ENCODE measurements around the gene STYXL2.

Gene STYXL2

DNA sequence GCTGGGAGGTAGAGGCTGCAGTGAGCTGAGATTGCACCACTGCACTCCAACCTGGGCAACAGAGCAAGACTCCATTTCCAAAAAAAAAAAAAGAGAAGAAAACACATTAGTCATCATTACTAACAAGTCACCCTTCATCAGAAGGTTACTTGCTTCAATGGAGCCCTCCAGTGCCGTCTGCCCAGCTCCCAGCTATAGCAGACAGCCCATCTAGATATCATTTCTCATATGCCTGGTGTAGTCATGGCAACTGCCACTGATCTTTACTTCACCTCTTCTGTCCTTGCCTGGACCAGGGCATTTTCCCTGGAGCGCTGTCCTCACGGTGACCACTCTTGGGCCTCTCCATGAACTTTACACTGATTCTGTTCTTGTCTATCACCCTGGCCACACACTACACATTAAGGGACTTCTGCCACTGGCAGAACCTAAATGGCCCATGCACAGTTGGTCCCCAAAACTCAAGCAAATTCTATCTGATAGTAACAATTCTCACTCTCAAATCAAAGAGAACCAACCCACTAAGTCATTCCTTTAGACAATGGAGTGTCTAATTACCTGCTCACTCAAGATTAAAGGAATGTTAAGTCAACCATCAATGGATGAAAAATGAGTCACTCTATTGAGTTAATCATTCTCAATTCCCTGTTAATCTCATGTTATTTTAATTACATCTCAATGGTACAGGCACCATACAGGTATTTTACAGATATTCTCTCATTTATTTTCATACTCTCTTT lies 16.6 kb upstream of the STYXL2 start:
- DNase-seq (ENCODE audit: extremely low read depth, low read depth) = no peak
- TF ChIP-seq, protein P1, sequence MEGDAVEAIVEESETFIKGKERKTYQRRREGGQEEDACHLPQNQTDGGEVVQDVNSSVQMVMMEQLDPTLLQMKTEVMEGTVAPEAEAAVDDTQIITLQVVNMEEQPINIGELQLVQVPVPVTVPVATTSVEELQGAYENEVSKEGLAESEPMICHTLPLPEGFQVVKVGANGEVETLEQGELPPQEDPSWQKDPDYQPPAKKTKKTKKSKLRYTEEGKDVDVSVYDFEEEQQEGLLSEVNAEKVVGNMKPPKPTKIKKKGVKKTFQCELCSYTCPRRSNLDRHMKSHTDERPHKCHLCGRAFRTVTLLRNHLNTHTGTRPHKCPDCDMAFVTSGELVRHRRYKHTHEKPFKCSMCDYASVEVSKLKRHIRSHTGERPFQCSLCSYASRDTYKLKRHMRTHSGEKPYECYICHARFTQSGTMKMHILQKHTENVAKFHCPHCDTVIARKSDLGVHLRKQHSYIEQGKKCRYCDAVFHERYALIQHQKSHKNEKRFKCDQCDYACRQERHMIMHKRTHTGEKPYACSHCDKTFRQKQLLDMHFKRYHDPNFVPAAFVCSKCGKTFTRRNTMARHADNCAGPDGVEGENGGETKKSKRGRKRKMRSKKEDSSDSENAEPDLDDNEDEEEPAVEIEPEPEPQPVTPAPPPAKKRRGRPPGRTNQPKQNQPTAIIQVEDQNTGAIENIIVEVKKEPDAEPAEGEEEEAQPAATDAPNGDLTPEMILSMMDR (IDR thresholded peaks at IDR 0.05; ENCODE audit: low read depth, low read length, missing control alignments) = no peak
- no peak overlapping the region for H3K4me3 ChIP-seq (replicated peaks; ENCODE audit: low read depth, low read length)

DNA sequence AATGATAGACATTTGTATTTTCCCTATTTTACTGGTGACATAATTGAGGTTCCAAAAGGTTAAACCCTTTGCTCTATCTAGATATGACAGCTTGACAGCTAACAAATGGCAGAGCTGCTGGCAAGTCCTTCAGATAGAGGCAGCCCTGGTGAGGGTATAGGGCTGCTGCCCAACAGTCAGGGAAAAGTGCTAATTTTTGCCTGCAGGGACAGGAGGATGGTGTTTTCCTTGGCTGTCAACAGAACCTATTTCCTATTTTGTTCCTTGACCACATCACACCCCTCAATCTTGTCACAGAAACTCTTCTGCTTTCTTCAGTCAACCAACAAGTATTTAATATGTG lies 16.0 kb upstream of the STYXL2 start:
- DNase-seq (ENCODE audit: extremely low read depth, low read depth) = no peak
- TF ChIP-seq, protein P1 (IDR thresholded peaks at IDR 0.05; ENCODE audit: low read depth, low read length, missing control alignments) = no peak
- H3K4me3 ChIP-seq (replicated peaks; ENCODE audit: low read depth, low read length) = no peak overlapping the region

DNA sequence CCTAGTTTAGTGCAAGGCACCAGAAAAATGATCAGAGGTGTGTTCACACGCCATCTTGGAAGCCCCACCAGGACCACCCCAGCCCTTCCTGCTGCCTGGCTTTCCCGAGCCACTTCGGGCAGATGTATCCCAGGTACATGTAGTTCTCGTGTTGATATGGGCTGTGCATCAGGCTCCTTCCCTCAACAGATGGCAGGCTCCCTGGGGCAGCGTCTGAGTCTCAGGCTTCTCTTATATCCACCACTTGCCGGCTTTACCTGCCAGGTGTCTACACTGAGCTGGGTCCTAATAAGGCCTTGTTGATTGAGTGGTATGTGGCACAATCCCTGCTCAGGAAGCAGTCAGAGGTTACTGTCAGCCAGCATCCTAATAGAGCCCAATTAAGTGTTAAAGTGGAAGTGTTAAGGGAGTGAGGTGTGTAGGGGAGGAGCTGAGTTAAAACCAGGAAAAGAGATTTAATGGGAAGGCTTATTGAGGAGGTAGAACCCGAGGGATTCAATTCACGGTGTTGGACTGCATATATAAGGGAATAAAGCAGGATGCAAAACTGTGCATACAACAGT lies 12.2 kb upstream of the STYXL2 start:
- TF ChIP-seq, protein P1 (IDR thresholded peaks at IDR 0.05; ENCODE audit: low read depth, low read length, missing control alignments) = no peak
- DNase-seq (ENCODE audit: extremely low read depth, low read depth) = no peak
- H3K4me3 ChIP-seq (replicated peaks; ENCODE audit: low read depth, low read length) = no peak overlapping the region

DNA sequence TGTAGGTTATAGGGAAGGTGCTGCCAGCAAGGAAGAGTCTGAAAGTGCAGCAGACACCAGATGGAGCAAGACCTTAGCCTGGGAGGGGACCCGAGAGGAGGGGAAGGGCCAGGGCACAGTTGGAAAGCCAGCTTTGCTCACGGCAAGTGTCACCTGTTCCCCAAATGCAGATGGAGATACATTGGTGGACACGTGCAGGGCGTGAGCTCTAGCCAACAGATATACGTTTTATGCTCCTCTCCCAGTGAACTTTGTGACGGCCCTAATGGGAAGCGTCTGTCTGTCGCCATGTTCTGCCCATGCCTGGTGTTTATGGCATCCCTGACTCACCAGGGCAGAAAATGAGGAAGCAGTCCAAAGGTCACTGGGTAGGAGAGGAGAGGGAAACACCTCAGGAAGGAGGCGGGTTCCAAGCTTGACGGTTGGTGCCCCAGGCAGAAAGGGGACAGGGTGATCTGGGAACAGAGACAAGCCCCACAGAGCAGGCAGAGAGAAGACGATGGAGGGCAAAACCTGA lies 11.3 kb upstream of the STYXL2 start:
- no peak for DNase-seq (ENCODE audit: extremely low read depth, low read depth)
- H3K4me3 ChIP-seq (replicated peaks; ENCODE audit: low read depth, low read length) = no peak overlapping the region
- TF ChIP-seq, protein P1 (IDR thresholded peaks at IDR 0.05; ENCODE audit: low read depth, low read length, missing control alignments) = no peak

DNA sequence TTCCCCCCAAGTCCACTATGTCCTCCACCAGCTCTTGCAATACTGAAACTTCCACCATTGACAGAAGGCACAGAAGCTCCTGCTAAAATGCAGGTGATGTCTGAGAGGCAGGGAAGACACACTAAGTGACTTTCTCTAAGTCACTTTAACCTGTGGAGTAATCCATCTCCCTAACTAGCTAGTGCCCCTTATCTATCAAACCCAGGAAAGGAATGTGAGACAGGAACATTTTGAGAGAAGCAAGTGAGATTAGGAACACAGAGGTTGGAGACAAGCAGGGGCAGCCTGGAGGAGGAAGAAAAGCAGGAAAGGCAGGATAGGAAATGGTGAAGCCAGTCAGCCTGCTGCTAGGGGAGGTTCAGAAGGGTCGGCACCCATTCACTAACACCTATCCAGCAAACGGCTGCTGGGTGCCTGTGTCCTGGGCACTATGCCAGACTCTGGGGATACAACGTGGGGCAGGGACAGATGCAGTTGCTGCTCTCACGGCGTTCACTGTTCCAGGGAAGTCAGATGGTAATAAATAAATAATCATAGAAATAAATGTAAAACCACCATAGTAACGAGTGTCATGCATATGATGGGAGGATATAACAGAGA lies 10.7 kb upstream of the STYXL2 start:
- TF ChIP-seq, protein P1 (IDR thresholded peaks at IDR 0.05; ENCODE audit: low read depth, low read length, missing control alignments) = no peak
- no peak overlapping the region for H3K4me3 ChIP-seq (replicated peaks; ENCODE audit: low read depth, low read length)
- no peak for DNase-seq (ENCODE audit: extremely low read depth, low read depth)

DNA sequence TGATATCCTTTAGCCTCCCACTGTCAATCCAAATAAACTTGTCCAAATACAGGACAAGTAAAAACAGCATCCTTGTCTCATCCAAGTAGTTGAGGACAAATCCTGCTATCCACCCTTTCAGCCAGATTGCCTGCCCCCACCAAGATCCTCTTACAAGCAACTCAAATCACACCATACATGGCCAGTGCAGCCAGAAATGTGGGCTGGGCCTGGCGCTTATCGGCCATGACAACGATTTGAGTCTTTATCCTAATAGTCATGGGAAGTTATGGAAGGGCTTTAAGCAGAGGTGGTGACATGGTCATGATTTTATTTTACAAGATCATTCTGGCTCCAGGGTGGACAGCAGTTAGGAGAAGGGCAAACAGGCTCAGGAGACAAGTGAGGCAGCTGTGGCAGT lies 10.0 kb upstream of the STYXL2 start:
- no peak for DNase-seq (ENCODE audit: extremely low read depth, low read depth)
- TF ChIP-seq, protein P1 (IDR thresholded peaks at IDR 0.05; ENCODE audit: low read depth, low read length, missing control alignments) = no peak
- no peak overlapping the region for H3K4me3 ChIP-seq (replicated peaks; ENCODE audit: low read depth, low read length)

Data from HFF-Myc (cell line).